ENCODE data around the gene PTDSS2. TPM values are rescaled to one million over a fixed set of nuclear protein-coding genes. Genes with fewer than 3 reads are reported as not detected.

Gene PTDSS2
- total RNA-seq, 1 experiment from 2014 or later = 37.6 TPM

DNA sequence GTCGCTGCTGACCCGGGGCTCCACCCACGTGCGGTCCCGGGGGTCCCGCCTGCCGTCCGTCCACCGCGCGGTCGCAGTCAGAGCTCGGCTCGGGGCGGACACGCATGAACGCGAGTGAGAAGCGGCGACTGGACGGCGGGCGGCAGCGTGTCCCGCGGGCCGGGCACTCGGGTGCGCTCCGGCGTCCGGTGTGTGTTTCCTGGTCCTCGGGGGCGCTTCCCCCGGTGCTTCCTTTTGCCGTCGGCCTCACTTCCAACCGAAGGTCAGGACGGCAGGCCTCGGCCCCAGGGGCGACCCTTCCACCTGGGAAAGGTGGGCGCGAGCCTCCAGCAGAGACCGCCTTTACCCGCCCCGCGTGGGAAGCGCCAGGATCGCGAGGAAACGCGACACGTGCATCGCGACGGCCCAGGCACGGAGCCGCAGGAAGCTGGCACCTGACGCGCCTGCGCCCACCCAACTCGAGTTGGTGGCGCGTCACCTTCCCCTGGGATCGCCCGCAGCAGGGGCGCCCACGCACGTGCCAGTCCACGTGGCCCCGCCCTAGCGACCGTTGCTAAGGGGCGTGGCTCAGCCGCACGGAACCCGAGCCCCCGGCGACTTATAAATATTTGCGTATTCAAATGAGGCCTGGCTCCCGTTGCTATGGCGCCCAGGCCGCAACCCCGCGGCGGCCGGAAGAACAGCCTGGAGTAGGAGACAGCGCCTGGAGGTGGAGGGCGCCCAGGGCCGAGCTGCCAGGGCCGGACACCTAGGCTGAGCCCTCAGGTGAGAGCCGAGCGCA lies 87.0 kb downstream of the PTDSS2 start, which contains the start of gene LRRC56:
Gene LRRC56, plus strand, starts transcription at position 687 of the 781 bp plus-strand sequence. CDS start 3,158 bp downstream, outside the sequence.
- H3K27ac ChIP-seq (ENCODE audit: low read depth, low read length, poor library complexity, severe bottlenecking) = peak within 1 kb of the TSS; percentile 93
- ChIA-PET CTCF (no interaction called here), POLR2A (ENCODE audit: low non-redundant PET) (no interaction called here)
- TF ChIP-seq EZH2 (IDR thresholded peaks at IDR 0.05; ENCODE audit: borderline replicate concordance, low read depth, low read length, poor library complexity, severe bottlenecking) = no peak
- TF ChIP-seq, protein P1, sequence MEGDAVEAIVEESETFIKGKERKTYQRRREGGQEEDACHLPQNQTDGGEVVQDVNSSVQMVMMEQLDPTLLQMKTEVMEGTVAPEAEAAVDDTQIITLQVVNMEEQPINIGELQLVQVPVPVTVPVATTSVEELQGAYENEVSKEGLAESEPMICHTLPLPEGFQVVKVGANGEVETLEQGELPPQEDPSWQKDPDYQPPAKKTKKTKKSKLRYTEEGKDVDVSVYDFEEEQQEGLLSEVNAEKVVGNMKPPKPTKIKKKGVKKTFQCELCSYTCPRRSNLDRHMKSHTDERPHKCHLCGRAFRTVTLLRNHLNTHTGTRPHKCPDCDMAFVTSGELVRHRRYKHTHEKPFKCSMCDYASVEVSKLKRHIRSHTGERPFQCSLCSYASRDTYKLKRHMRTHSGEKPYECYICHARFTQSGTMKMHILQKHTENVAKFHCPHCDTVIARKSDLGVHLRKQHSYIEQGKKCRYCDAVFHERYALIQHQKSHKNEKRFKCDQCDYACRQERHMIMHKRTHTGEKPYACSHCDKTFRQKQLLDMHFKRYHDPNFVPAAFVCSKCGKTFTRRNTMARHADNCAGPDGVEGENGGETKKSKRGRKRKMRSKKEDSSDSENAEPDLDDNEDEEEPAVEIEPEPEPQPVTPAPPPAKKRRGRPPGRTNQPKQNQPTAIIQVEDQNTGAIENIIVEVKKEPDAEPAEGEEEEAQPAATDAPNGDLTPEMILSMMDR (conservative IDR thresholded peaks at IDR 0.05; ENCODE audit: low read depth, low read length) = no peak
- no TSS peak for BruUV-seq (replicated peaks)
- H3K36me3 ChIP-seq (ENCODE audit: insufficient read depth, low read length, poor library complexity, severe bottlenecking) = peaks cover 11% of the 10 kb centered on the region
- no peaks in the 10 kb centered on the region for H3K9me3 ChIP-seq (ENCODE audit: low read depth, low read length, poor library complexity, severe bottlenecking)
- H3K4me3 ChIP-seq (ENCODE audit: low read depth, low read length, poor library complexity, severe bottlenecking) = peak within 1 kb of the TSS; percentile 71
- peaks cover 17% of the 10 kb centered on the region for H3K4me1 ChIP-seq (ENCODE audit: insufficient read depth, low read length, poor library complexity, severe bottlenecking)
- DNase-seq (ENCODE audit: low spot score) = peak; percentile 93
- no peaks in the 10 kb centered on the region for H3K27me3 ChIP-seq (replicated peaks; ENCODE audit: insufficient read depth, low read depth, low read length, poor library complexity)
- intact Hi-C loops (cut with micrococcal nuclease; ENCODE audit: unreplicated experiment) = no loop called here

- H3K9me3 ChIP-seq (ENCODE audit: low read depth, low read length, poor library complexity, severe bottlenecking) = no peaks in the 10 kb centered on the region
- BruUV-seq (replicated peaks) = no TSS peak
- H3K27me3 ChIP-seq (replicated peaks; ENCODE audit: insufficient read depth, low read depth, low read length, poor library complexity) = no peaks in the 10 kb centered on the region
- intact Hi-C loops (cut with micrococcal nuclease; ENCODE audit: unreplicated experiment) = no loop called here
- no peak for DNase-seq (ENCODE audit: low spot score)
- CTCF ChIA-PET = no interaction called here
- peaks cover 17% of the 10 kb centered on the region for H3K4me1 ChIP-seq (ENCODE audit: insufficient read depth, low read length, poor library complexity, severe bottlenecking)
- TF ChIP-seq, protein P1 (conservative IDR thresholded peaks at IDR 0.05; ENCODE audit: low read depth, low read length) = no peak
- TF ChIP-seq EZH2 (IDR thresholded peaks at IDR 0.05; ENCODE audit: borderline replicate concordance, low read depth, low read length, poor library complexity, severe bottlenecking) = no peak
- H3K27ac ChIP-seq (ENCODE audit: low read depth, low read length, poor library complexity, severe bottlenecking) = peak overlapping the region; percentile 73
- peaks cover 3% of the 10 kb centered on the region for H3K36me3 ChIP-seq (ENCODE audit: insufficient read depth, low read length, poor library complexity, severe bottlenecking)
- POLR2A ChIA-PET (ENCODE audit: low non-redundant PET) = no interaction called here
- peak overlapping the region; percentile 71 for H3K4me3 ChIP-seq (ENCODE audit: low read depth, low read length, poor library complexity, severe bottlenecking)
Observed at GRCh38 chr11:537622-538430, 87.7 kb downstream of the PTDSS2 start.

- H3K4me1 ChIP-seq (ENCODE audit: insufficient read depth, low read length, poor library complexity, severe bottlenecking) = peaks cover 17% of the 10 kb centered on the region
- no peak overlapping the region for H3K27ac ChIP-seq (ENCODE audit: low read depth, low read length, poor library complexity, severe bottlenecking)
- ChIA-PET POLR2A (ENCODE audit: low non-redundant PET) (no interaction called here), CTCF (no interaction called here)
- no peak overlapping the region for H3K4me3 ChIP-seq (ENCODE audit: low read depth, low read length, poor library complexity, severe bottlenecking)
- no peak for TF ChIP-seq EZH2 (IDR thresholded peaks at IDR 0.05; ENCODE audit: borderline replicate concordance, low read depth, low read length, poor library complexity, severe bottlenecking)
- TF ChIP-seq, protein P1 (conservative IDR thresholded peaks at IDR 0.05; ENCODE audit: low read depth, low read length) = no peak
- no peak for DNase-seq (ENCODE audit: low spot score)
- no peaks in the 10 kb centered on the region for H3K9me3 ChIP-seq (ENCODE audit: low read depth, low read length, poor library complexity, severe bottlenecking)
- no peaks in the 10 kb centered on the region for H3K27me3 ChIP-seq (replicated peaks; ENCODE audit: insufficient read depth, low read depth, low read length, poor library complexity)
- no TSS peak for BruUV-seq (replicated peaks)
- H3K36me3 ChIP-seq (ENCODE audit: insufficient read depth, low read length, poor library complexity, severe bottlenecking) = no peaks in the 10 kb centered on the region
- intact Hi-C loops (cut with micrococcal nuclease; ENCODE audit: unreplicated experiment) = no loop called here
Observed at GRCh38 chr11:538431-539051, 88.5 kb downstream of the PTDSS2 start.

Data from A673 (cell line).